IMR-90 (cell line): ENCODE results near the gene LRRC61. TPM values are rescaled to one million over a fixed set of nuclear protein-coding genes. Genes with fewer than 3 reads are reported as not detected.

Experiments used
- ATAC-seq: fragments of 200-7000 bp; cut with Tn5 transposase; 2 replicates; pipeline ENCODE4 v1.9.1; 2020; ENCODE audit warnings: low read depth, mild to moderate bottlenecking, moderate library complexity
- BruUV-seq: library from RNA; stranded (reverse); fragments of 400-500 nt; replicated peaks from 2 replicates; lab custom pipeline; 2021; lab: Mats Ljungman, UMichigan
- CTCF ChIA-PET: fragments of 300-600 bp; formaldehyde crosslinking; extraction: SDS; loops from one replicate; lab custom pipeline; 2021; ENCODE audit warnings: antibody characterized with exemption; lab: Yijun Ruan, JAX
- POLR2A ChIA-PET: fragments of 300-600 bp; sonication (Branson Sonifier 250); formaldehyde crosslinking; loops from one replicate; lab custom pipeline; 2022; ENCODE audit warnings: antibody characterized with exemption; ENCODE audit not compliant: unreplicated experiment; lab: Charles Lee
- DNase-seq: peaks from one replicate; pipeline ENCODE4 v3.0.0; 2013
- H2AFZ ChIP-seq: replicated peaks from 2 replicates; pipeline ENCODE3; 2013; ENCODE audit warnings: low read length, mild to moderate bottlenecking; ENCODE audit not compliant: poor library complexity
- H2AK5ac ChIP-seq: 2 replicates; pipeline ENCODE4 v1.6.1; 2013; ENCODE audit warnings: low read depth, low read length, inconsistent platforms
- H2AK9ac ChIP-seq: replicated peaks from 2 replicates; pipeline ENCODE3; 2013; ENCODE audit warnings: mild to moderate bottlenecking, low read depth, low read length, moderate library complexity; ENCODE audit not compliant: poor library complexity
- H2BK120ac ChIP-seq: 2 replicates; pipeline ENCODE4 v1.6.1; 2013; ENCODE audit warnings: low read depth, low read length, inconsistent platforms
- H2BK15ac ChIP-seq: 3 replicates; pipeline ENCODE4 v1.6.1; 2013; ENCODE audit warnings: low read depth, low read length, inconsistent platforms
- H2BK20ac ChIP-seq: 2 replicates; pipeline ENCODE4 v1.6.1; 2013; ENCODE audit warnings: low read depth, mild to moderate bottlenecking, inconsistent platforms, low read length, moderate library complexity
- H2BK5ac ChIP-seq: 2 replicates; pipeline ENCODE4 v1.6.1; 2013; ENCODE audit warnings: mild to moderate bottlenecking, low read depth, low read length, inconsistent platforms; ENCODE audit not compliant: poor library complexity, severe bottlenecking
- H3K14ac ChIP-seq: replicated peaks from 2 replicates; pipeline ENCODE4 v1.6.1; 2013; ENCODE audit warnings: low read depth, low read length, inconsistent platforms
- H3K18ac ChIP-seq: 2 replicates; pipeline ENCODE4 v1.6.1; 2013; ENCODE audit warnings: low read depth, low read length, control low read depth
- H3K23ac ChIP-seq: 2 replicates; pipeline ENCODE4 v1.6.1; 2013; ENCODE audit warnings: low read depth, low read length, inconsistent platforms
- H3K27ac ChIP-seq: 2 replicates; pipeline ENCODE4 v1.5.1; 2013; ENCODE audit warnings: mild to moderate bottlenecking, control low read depth, low read length; ENCODE audit not compliant: insufficient read depth
- H3K27me3 ChIP-seq: 2 replicates; pipeline ENCODE4 v1.6.1; 2013; ENCODE audit warnings: low read length; ENCODE audit not compliant: control insufficient read depth, insufficient read depth
- H3K36me3 ChIP-seq: 2 replicates; pipeline ENCODE4 v1.6.1; 2013; ENCODE audit warnings: low read length, mixed read lengths; ENCODE audit not compliant: control insufficient read depth, insufficient read depth
- H3K4ac ChIP-seq: 2 replicates; pipeline ENCODE4 v1.6.1; 2013; ENCODE audit warnings: low read depth, low read length, inconsistent platforms
- H3K4me1 ChIP-seq: 2 replicates; pipeline ENCODE4 v1.6.1; 2013; ENCODE audit warnings: low read length, mixed read lengths; ENCODE audit not compliant: control insufficient read depth, insufficient read depth
- H3K4me2 ChIP-seq: 2 replicates; pipeline ENCODE4 v1.6.1; 2013; ENCODE audit warnings: low read depth, mild to moderate bottlenecking, control low read depth, low read length, moderate library complexity
- H3K4me3 ChIP-seq: 2 replicates; pipeline ENCODE4 v1.5.1; 2013; ENCODE audit warnings: low read depth, mild to moderate bottlenecking, control low read depth, low read length, moderate library complexity; ENCODE audit not compliant: insufficient read depth
- H3K56ac ChIP-seq: 2 replicates; pipeline ENCODE4 v1.6.1; 2013; ENCODE audit warnings: low read length, inconsistent platforms; ENCODE audit not compliant: insufficient read depth; ENCODE audit errors: extremely low read depth
- H3K79me1 ChIP-seq, 2 experiments: 2 replicates each; pipeline ENCODE4 v1.6.1; 2013; ENCODE audit warnings: low read length in 2 of 2, inconsistent platforms in 1 of 2, low read depth in 1 of 2
- H3K9ac ChIP-seq: 2 replicates; pipeline ENCODE4 v1.6.1; 2013; ENCODE audit warnings: low read depth, low read length, control low read depth
- H3K9me1 ChIP-seq: 2 replicates; pipeline ENCODE4 v1.6.1; 2013; ENCODE audit warnings: low read length, inconsistent platforms; ENCODE audit not compliant: insufficient read depth
- H3K9me3 ChIP-seq: 2 replicates; pipeline ENCODE4 v1.6.1; 2013; ENCODE audit warnings: low read length; ENCODE audit not compliant: control insufficient read depth, insufficient read depth
- H4K20me1 ChIP-seq: 2 replicates; pipeline ENCODE4 v1.6.1; 2013; ENCODE audit warnings: low read length, inconsistent platforms; ENCODE audit not compliant: insufficient read depth
- H4K5ac ChIP-seq: 2 replicates; pipeline ENCODE4 v1.6.1; 2013; ENCODE audit warnings: mild to moderate bottlenecking, low read depth, low read length, control low read depth
- H4K8ac ChIP-seq, 2 experiments: 2 replicates each; pipeline ENCODE4 v1.6.1; 2013; ENCODE audit warnings: low read depth in 2 of 2, low read length in 2 of 2, control low read depth in 1 of 2, inconsistent platforms in 1 of 2
- H4K91ac ChIP-seq: 2 replicates; pipeline ENCODE4 v1.6.1; 2013; ENCODE audit warnings: low read depth, low read length, inconsistent platforms; ENCODE audit not compliant: insufficient read depth
- BHLHE40 ChIP-seq: fragments of 150-350 bp; IDR thresholded peaks from 2 replicates; pipeline ENCODE4 v1.6.1; 2016; ENCODE audit warnings: mild to moderate bottlenecking, low read depth, low read length
- CEBPB ChIP-seq: IDR thresholded peaks from 2 replicates; pipeline ENCODE4 v1.6.1; 2012; ENCODE audit warnings: low read depth, low read length, improper control_type of control experiment
- CHD1 ChIP-seq: IDR thresholded peaks from 2 replicates; pipeline ENCODE4 v1.6.1; 2012; ENCODE audit warnings: low read depth, low read length, improper control_type of control experiment
- CTCF ChIP-seq: conservative IDR thresholded peaks from 2 replicates; pipeline ENCODE4 v1.5.1; 2012; ENCODE audit warnings: mild to moderate bottlenecking, low read depth, low read length, improper control_type of control experiment
- ELK1 ChIP-seq: fragments of 150-350 bp; IDR thresholded peaks from 2 replicates; pipeline ENCODE4 v1.6.1; 2016; ENCODE audit warnings: low read depth, mild to moderate bottlenecking, low read length, moderate library complexity, borderline replicate concordance
- FOS ChIP-seq: fragments of 150-350 bp; IDR thresholded peaks from 2 replicates; pipeline ENCODE4 v1.6.1; 2016; ENCODE audit warnings: low read depth, low read length
- MAFK ChIP-seq: IDR thresholded peaks from 2 replicates; pipeline ENCODE4 v1.6.1; 2012; ENCODE audit warnings: low read depth, low read length, improper control_type of control experiment
- MAZ ChIP-seq: IDR thresholded peaks from 2 replicates; pipeline ENCODE4 v1.6.1; 2012; ENCODE audit warnings: low read depth, mild to moderate bottlenecking, low read length, improper control_type of control experiment, moderate library complexity, borderline replicate concordance
- MXI1 ChIP-seq: IDR thresholded peaks from 2 replicates; pipeline ENCODE4 v1.6.1; 2012; ENCODE audit warnings: low read depth, mild to moderate bottlenecking, low read length, moderate library complexity, borderline replicate concordance
- NFE2L2 ChIP-seq: fragments of 150-350 bp; IDR thresholded peaks from 2 replicates; pipeline ENCODE4 v1.6.1; 2016; ENCODE audit warnings: low read depth, mild to moderate bottlenecking, low read length
- POLR2A ChIP-seq: IDR thresholded peaks from 2 replicates; pipeline ENCODE4 v1.6.1; 2012; ENCODE audit warnings: mild to moderate bottlenecking, low read depth, low read length
- RAD21 ChIP-seq: IDR thresholded peaks from 2 replicates; pipeline ENCODE4 v1.6.1; 2012; ENCODE audit warnings: low read length, improper control_type of control experiment
- RCOR1 ChIP-seq: IDR thresholded peaks from 2 replicates; pipeline ENCODE4 v1.6.1; 2012; ENCODE audit warnings: mild to moderate bottlenecking, low read length, improper control_type of control experiment; ENCODE audit not compliant: insufficient replicate concordance
- RFX5 ChIP-seq: IDR thresholded peaks from 2 replicates; pipeline ENCODE4 v1.8.0; 2012; ENCODE audit warnings: low read depth, mild to moderate bottlenecking, low read length, moderate library complexity
- SMC3 ChIP-seq: fragments of 150-350 bp; IDR thresholded peaks from 2 replicates; pipeline ENCODE4 v1.6.1; 2016; ENCODE audit warnings: low read depth, mild to moderate bottlenecking, antibody characterized with exemption, low read length, moderate library complexity
- USF2 ChIP-seq: fragments of 150-350 bp; IDR thresholded peaks from 2 replicates; pipeline ENCODE4 v1.6.1; 2017; ENCODE audit warnings: mild to moderate bottlenecking, antibody characterized with exemption, low read length, low read depth
- WGBS, 2 experiments: methylation state at CpG; one replicate each; pipeline versions ENCODE4 v1.1.5 to v1.1.7; 2013; ENCODE audit warnings: missing lambda C conversion rate in 2 of 2; ENCODE audit not compliant: insufficient read length in 1 of 2; ENCODE audit errors: extremely low coverage in 2 of 2; 5-methylcytosine and 5-hydroxymethylcytosine counted together
- dilution Hi-C: fragments of 300-500 bp; cut with HindIII; formaldehyde crosslinking; loops from one replicate; pipeline ENCODE4 v1.14.3; 2018; ENCODE audit warnings: low sequenced_read_pairs; ENCODE audit not compliant: unreplicated experiment
- in situ Hi-C: fragments of 300-500 bp; cut with MboI; formaldehyde crosslinking; loops from 3 replicates; pipeline ENCODE4 v1.14.3; 2019; ENCODE audit warnings: low sequenced_read_pairs, inconsistent platforms, mixed read lengths
- intact Hi-C: fragments of 100-400 bp; cut with micrococcal nuclease; formaldehyde crosslinking; loops from 2 replicates; pipeline ENCODE4 v1.10.0; 2022
- polyA plus RNA-seq, 3 experiments: library from polyadenylated mRNA; depleted of rRNA; stranded (reverse); fragments of >200 nt; gene quantifications; 2 replicates each; pipeline ENCODE4 v1.2.3, GENCODE V29; 2012; ENCODE audit warnings: low replicate concordance in 1 of 3
- total RNA-seq: library from RNA; depleted of rRNA; stranded (reverse); fragments of >200 nt; gene quantifications from 2 replicates; pipeline ENCODE4 v1.2.3, GENCODE V29; 2012

The LRRC61 gene
- total and polyA plus RNA-seq, 2 of the 4 experiments (the other 2 are of a cell fraction) = 0.07 TPM; not detected in 1

GRCh38 chr7:150365194-150365593 is 42.0 kb downstream of the LRRC61 start:
- in situ Hi-C loops = no loop called here
- Histone ChIP-seq H2BK120ac (no peak overlapping the region), H3K27me3 (peaks cover 2% of the 10 kb centered on the region; the same call in 1 of the 2 replicates), H3K4me3 (no peak overlapping the region), H3K27ac (no peak overlapping the region), H2AK5ac (no peak overlapping the region), H2AK9ac (no peak overlapping the region), H2BK15ac (no peak overlapping the region), H3K36me3 (0 out of 2 replicates have a peak, but pooled peaks cover 3% of the 10 kb centered on the region), H3K18ac (no peak overlapping the region), H3K9me1 (no peaks in the 10 kb centered on the region), H3K9me3 (no peaks in the 10 kb centered on the region), H3K79me1 (peaks cover 6 to 13% of the 10 kb centered on the region in 2 experiments; a peak in 3 of 4 replicates), H3K4ac (no peak overlapping the region), H2BK20ac (no peak overlapping the region), H4K8ac (no peak overlapping the region), H4K5ac (no peak overlapping the region), H4K91ac (no peak overlapping the region), H2BK5ac (no peak overlapping the region), H3K4me2 (no peak overlapping the region), H2AFZ (no peak overlapping the region), H3K9ac (no peak overlapping the region), H3K4me1 (peaks cover 7% of the 10 kb centered on the region), H3K56ac (no peak overlapping the region), H3K14ac (no peak overlapping the region), H4K20me1 (no peaks in the 10 kb centered on the region), H3K23ac (no peak overlapping the region)
- WGBS, 2 experiments = 94% methylated on average over 8 of the region's 10 CpGs; no CpG with 5 or more reads in 1 of the 2 experiments
- BruUV-seq = no TSS peak
- intact Hi-C loops = no loop called here
- no peak for DNase-seq
- CTCF ChIA-PET = no interaction called here
- no peak for ATAC-seq
- POLR2A ChIA-PET = no interaction called here
- dilution Hi-C loops = no loop called here
- TF ChIP-seq MAFK (no peak), RAD21 (no peak), POLR2A (no peak), CEBPB (no peak), USF2 (no peak), ELK1 (no peak), CTCF (no peak), FOS (no peak), RFX5 (no peak), NFE2L2 (no peak), MXI1 (no peak), CHD1 (no peak), MAZ (no peak), SMC3 (no peak), RCOR1 (no peak), BHLHE40 (no peak)
